Parathyroid adenoma (tissue), 2 donors: ENCODE results near the gene LRTM2.
"Not testable (repeated sequence)": the region's sequence is repeated elsewhere in the genome, so short reads cannot be mapped to it uniquely, and the experiment has no call there.

Experiments
- H2AFZ ChIP-seq: fragments of 300-600 bp; sonication (generic); one replicate; pipeline ENCODE4 v1.7.0; 2017; ENCODE audit warnings: antibody characterized with exemption, mild to moderate bottlenecking
- H3K27ac ChIP-seq: fragments of 300-600 bp; sonication (generic); one replicate; pipeline ENCODE4 v1.7.0; 2017
- H3K27me3 ChIP-seq: fragments of 300-600 bp; sonication (generic); one replicate; pipeline ENCODE4 v1.7.0; 2017; ENCODE audit warnings: low read length; ENCODE audit not compliant: control insufficient read depth, insufficient read depth
- H3K36me3 ChIP-seq: fragments of 300-600 bp; sonication (generic); one replicate; pipeline ENCODE4 v1.7.0; 2017; ENCODE audit warnings: low read length; ENCODE audit not compliant: control insufficient read depth, insufficient read depth
- H3K4me1 ChIP-seq: fragments of 300-600 bp; sonication (generic); one replicate; pipeline ENCODE4 v1.7.0; 2017; ENCODE audit warnings: control low read depth
- H3K4me2 ChIP-seq: fragments of 300-600 bp; sonication (generic); one replicate; pipeline ENCODE4 v1.7.0; 2017; ENCODE audit warnings: low read length
- H3K4me3 ChIP-seq: fragments of 300-600 bp; sonication (generic); one replicate; pipeline ENCODE4 v1.7.0; 2017; ENCODE audit warnings: low read depth, low read length
- H3K79me2 ChIP-seq: fragments of 300-600 bp; sonication (generic); one replicate; pipeline ENCODE4 v1.7.0; 2017; ENCODE audit warnings: control low read depth
- H3K9ac ChIP-seq: fragments of 300-600 bp; sonication (generic); one replicate; pipeline ENCODE4 v1.7.0; 2017; ENCODE audit warnings: mild to moderate bottlenecking
- H3K9me3 ChIP-seq: fragments of 300-600 bp; sonication (generic); one replicate; pipeline ENCODE4 v1.7.0; 2017; ENCODE audit warnings: low read length; ENCODE audit not compliant: control insufficient read depth
- CTCF ChIP-seq: fragments of 300-600 bp; sonication (generic); IDR thresholded peaks from one replicate; pipeline ENCODE4 v1.7.0; 2017; ENCODE audit warnings: antibody characterized with exemption, mild to moderate bottlenecking
- donor health status: primary hyperparathyroidism.

LRTM2 gene

DNA sequence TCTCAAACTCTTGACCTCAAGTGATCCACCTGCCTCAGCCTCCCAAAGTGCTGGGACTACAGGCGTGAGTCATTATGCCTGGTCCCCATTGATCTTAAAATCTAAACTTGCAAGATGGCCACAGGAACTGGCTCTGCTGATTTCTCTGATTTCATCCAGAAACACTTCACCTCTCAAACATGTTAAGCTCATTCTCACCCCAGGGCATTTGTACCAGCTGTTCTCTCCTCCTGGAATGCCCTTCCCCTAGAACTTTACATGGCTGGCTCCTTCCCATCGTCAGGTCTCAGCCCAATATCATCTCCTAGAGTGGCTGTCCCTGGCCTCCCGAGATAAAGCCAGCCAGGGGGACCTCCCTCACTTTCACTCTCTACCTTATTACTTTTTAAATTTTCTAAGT, 5.3 kb upstream of the LRTM2 start:
- peaks cover 19% of the 10 kb centered on the region for H3K4me1 ChIP-seq
- no peaks in the 10 kb centered on the region for H3K9me3 ChIP-seq
- H3K4me3 ChIP-seq = no peak overlapping the region
- no peak overlapping the region for H3K4me2 ChIP-seq
- H2AFZ ChIP-seq = no peak overlapping the region
- no peak overlapping the region for H3K27ac ChIP-seq
- no peaks in the 10 kb centered on the region for H3K79me2 ChIP-seq
- H3K36me3 ChIP-seq = no peaks in the 10 kb centered on the region
- no peak for TF ChIP-seq CTCF
- H3K27me3 ChIP-seq = no peaks in the 10 kb centered on the region
- H3K9ac ChIP-seq = no peak overlapping the region

GRCh38 chr12:1815814-1816729, 4.3 kb upstream of the LRTM2 start:
- Histone ChIP-seq H3K36me3 (no peaks in the 10 kb centered on the region), H2AFZ (peak overlapping the region; percentile 85), H3K9ac (no peak overlapping the region), H3K79me2 (no peaks in the 10 kb centered on the region), H3K27me3 (no peaks in the 10 kb centered on the region), H3K4me1 (peaks cover 19% of the 10 kb centered on the region), H3K4me3 (no peak overlapping the region), H3K27ac (peak overlapping the region; percentile 68), H3K9me3 (no peaks in the 10 kb centered on the region), H3K4me2 (no peak overlapping the region)
- no peak for TF ChIP-seq CTCF

DNA sequence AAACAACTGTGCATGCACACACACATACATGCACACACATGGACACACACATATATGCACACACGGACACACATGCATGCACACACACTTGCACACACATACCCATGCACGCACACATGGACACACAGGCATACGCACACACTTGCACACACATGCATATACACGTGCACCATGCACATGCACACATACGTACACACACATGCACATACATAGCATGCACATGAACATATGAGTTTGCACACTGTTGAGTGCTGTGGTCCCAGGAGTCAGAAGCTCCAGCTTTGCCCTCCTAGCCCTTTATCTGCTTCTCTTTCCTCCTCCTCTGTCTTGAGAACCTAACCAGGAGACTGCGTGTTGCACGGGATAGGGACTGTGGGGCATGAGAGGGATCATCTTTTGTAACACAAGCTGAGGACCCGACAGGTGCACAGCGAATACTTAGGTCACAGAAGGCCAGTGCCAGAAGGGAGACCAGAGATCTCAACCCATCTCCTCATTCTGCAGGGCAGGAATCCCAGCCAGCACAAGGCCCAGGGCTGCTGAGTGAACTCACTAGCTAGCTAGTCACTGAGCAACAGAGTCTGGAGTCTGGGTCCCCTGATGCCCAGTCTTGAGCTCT, 3.5 kb upstream of the LRTM2 start:
- Histone ChIP-seq H3K4me1 (peaks cover 19% of the 10 kb centered on the region), H3K36me3 (no peaks in the 10 kb centered on the region), H3K9ac (no peak overlapping the region), H3K27me3 (no peaks in the 10 kb centered on the region), H3K27ac (peak overlapping the region; percentile 68), H2AFZ (no peak overlapping the region), H3K4me3 (no peak overlapping the region), H3K79me2 (no peaks in the 10 kb centered on the region), H3K9me3 (no peaks in the 10 kb centered on the region), H3K4me2 (no peak overlapping the region)
- TF ChIP-seq CTCF = no peak

GRCh38 chr12:1817928-1818327, 2.4 kb upstream of the LRTM2 start:
- H3K27me3 ChIP-seq, H3K4me3 ChIP-seq, H2AFZ ChIP-seq, H3K9me3 ChIP-seq, H3K9ac ChIP-seq, H3K36me3 ChIP-seq, H3K79me2 ChIP-seq, H3K27ac ChIP-seq, H3K4me2 ChIP-seq: not testable (repeated sequence)
- H3K4me1 ChIP-seq = peaks cover 19% of the 10 kb centered on the region

- no peak overlapping the region for H3K9ac ChIP-seq
- TF ChIP-seq CTCF = no peak
- peaks cover 19% of the 10 kb centered on the region for H3K4me1 ChIP-seq
- H2AFZ ChIP-seq = no peak overlapping the region
- no peak overlapping the region for H3K4me3 ChIP-seq
- no peak overlapping the region for H3K4me2 ChIP-seq
- no peaks in the 10 kb centered on the region for H3K36me3 ChIP-seq
- no peaks in the 10 kb centered on the region for H3K9me3 ChIP-seq
- no peak overlapping the region for H3K27ac ChIP-seq
- H3K27me3 ChIP-seq = no peaks in the 10 kb centered on the region
- no peaks in the 10 kb centered on the region for H3K79me2 ChIP-seq
Observed at GRCh38 chr12:1819050-1819449, 1.3 kb upstream of the LRTM2 start.
